Measurements from ENCODE around the gene DGKQ.

- no peak for TF ChIP-seq NELFE (IDR thresholded peaks at IDR 0.05; ENCODE audit: insufficient read depth, insufficient read length)
- TF ChIP-seq ZKSCAN3 (CRISPR knock-in tag; IDR thresholded peaks at IDR 0.05), result no peak
- no peak for TF ChIP-seq ZBTB49 (CRISPR knock-in tag; IDR thresholded peaks at IDR 0.05; ENCODE audit: borderline replicate concordance)
- TF ChIP-seq YY1 (IDR thresholded peaks at IDR 0.05; ENCODE audit: borderline replicate concordance in 1 of 3, control insufficient read depth in 1 of 3, extremely low read depth in 1 of 3, insufficient read depth in 3 of 3, insufficient read length in 1 of 3, insufficient replicate concordance in 2 of 3, low read depth in 1 of 3, low read length in 2 of 3), result no peak
- TF ChIP-seq POLR2A (conservative IDR thresholded peaks at IDR 0.05), result no peak
- TF ChIP-seq ZNF274 (IDR thresholded peaks at IDR 0.05; ENCODE audit: borderline replicate concordance, low read depth, low read length), result no peak
Measured at GRCh38 chr4:978957-979701, 5.8 kb upstream of the DGKQ start.
